DND-41 (cell line): ENCODE results near the gene COBL.

Experiments
- EZH2 ChIP-seq: IDR thresholded peaks from 3 replicates; pipeline ENCODE4 v1.6.1; 2012; ENCODE audit warnings: borderline replicate concordance, low read depth, mild to moderate bottlenecking, moderate library complexity, low read length, inconsistent platforms; ENCODE audit not compliant: severe bottlenecking
- TF ChIP-seq, protein P1 (sequence below): IDR thresholded peaks from 2 replicates; pipeline ENCODE4 v1.5.1; 2012; ENCODE audit warnings: borderline replicate concordance, low read length, moderate library complexity, mild to moderate bottlenecking; ENCODE audit not compliant: poor library complexity, severe bottlenecking; ENCODE audit errors: extremely low read depth

DNA sequence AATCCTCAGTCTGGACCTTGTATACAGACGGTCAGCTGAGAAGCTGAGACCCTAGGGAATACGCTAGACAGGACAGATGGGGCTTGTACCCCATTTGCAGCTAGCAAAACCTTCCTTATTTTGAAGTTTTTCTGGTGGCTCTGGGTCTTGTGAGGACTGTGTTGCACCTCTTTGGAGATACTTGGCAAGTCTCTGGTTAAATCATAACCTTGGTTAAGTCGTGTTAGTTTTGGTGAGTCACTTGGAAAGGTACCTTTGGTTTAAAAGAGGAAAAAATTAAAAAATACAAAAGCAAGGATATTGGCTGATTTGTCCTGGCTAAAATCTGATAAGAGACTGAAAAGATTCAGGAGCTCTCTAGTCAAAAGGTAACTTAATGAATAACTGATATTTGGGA lies 140.6 kb downstream of the COBL start:
- TF ChIP-seq, protein P1, sequence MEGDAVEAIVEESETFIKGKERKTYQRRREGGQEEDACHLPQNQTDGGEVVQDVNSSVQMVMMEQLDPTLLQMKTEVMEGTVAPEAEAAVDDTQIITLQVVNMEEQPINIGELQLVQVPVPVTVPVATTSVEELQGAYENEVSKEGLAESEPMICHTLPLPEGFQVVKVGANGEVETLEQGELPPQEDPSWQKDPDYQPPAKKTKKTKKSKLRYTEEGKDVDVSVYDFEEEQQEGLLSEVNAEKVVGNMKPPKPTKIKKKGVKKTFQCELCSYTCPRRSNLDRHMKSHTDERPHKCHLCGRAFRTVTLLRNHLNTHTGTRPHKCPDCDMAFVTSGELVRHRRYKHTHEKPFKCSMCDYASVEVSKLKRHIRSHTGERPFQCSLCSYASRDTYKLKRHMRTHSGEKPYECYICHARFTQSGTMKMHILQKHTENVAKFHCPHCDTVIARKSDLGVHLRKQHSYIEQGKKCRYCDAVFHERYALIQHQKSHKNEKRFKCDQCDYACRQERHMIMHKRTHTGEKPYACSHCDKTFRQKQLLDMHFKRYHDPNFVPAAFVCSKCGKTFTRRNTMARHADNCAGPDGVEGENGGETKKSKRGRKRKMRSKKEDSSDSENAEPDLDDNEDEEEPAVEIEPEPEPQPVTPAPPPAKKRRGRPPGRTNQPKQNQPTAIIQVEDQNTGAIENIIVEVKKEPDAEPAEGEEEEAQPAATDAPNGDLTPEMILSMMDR: no peak
- TF ChIP-seq EZH2: no peak
